ENCODE data around the gene THOC2. TPM values are rescaled to one million over a fixed set of nuclear protein-coding genes. Genes with fewer than 3 reads are reported as not detected.
"Not testable (repeated sequence)": the region's sequence is repeated elsewhere in the genome, so short reads cannot be mapped to it uniquely, and the experiment has no call there.

Gene THOC2
- total RNA-seq, 2 donors from 2014 or later: 103 to 123 TPM

DNA sequence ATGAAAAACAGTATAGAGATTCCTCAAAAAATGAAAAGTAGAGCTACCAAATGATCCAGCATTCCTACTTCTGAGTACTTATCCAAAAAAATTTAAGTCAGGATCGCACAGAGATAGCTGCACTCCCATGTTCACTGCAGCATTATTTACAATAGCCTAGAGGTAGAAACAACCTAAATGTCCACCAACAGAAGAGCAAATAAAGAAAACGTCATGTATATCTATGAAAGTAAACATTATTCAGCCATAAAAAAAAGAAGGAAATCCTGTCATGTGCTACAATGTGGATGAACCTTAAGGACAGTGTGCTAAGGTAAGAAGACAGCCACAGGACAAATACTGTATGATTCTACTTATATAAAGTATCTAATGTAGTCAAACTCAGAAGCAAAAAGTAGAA is 12.4 kb downstream of the THOC2 start:
- Histone ChIP-seq H3K9me3 (no peaks in the 10 kb centered on the region), H3K27ac (no peak overlapping the region), H3K27me3 (replicated peaks; ENCODE audit: insufficient read depth) (no peaks in the 10 kb centered on the region), H3K4me3 (no peak overlapping the region), H3K4me1 (ENCODE audit: control insufficient read depth in 1 of 2, low read depth in 2 of 2) (no peaks in the 10 kb centered on the region), H3K36me3 (no peaks in the 10 kb centered on the region)
- TF ChIP-seq, protein P1, sequence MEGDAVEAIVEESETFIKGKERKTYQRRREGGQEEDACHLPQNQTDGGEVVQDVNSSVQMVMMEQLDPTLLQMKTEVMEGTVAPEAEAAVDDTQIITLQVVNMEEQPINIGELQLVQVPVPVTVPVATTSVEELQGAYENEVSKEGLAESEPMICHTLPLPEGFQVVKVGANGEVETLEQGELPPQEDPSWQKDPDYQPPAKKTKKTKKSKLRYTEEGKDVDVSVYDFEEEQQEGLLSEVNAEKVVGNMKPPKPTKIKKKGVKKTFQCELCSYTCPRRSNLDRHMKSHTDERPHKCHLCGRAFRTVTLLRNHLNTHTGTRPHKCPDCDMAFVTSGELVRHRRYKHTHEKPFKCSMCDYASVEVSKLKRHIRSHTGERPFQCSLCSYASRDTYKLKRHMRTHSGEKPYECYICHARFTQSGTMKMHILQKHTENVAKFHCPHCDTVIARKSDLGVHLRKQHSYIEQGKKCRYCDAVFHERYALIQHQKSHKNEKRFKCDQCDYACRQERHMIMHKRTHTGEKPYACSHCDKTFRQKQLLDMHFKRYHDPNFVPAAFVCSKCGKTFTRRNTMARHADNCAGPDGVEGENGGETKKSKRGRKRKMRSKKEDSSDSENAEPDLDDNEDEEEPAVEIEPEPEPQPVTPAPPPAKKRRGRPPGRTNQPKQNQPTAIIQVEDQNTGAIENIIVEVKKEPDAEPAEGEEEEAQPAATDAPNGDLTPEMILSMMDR (IDR thresholded peaks at IDR 0.05): no peak
- ATAC-seq (ENCODE audit: insufficient number of reproducible peaks, low FRiP score, low read depth) (no peak), DNase-seq (ENCODE audit: low spot score) (no peak)

DNA sequence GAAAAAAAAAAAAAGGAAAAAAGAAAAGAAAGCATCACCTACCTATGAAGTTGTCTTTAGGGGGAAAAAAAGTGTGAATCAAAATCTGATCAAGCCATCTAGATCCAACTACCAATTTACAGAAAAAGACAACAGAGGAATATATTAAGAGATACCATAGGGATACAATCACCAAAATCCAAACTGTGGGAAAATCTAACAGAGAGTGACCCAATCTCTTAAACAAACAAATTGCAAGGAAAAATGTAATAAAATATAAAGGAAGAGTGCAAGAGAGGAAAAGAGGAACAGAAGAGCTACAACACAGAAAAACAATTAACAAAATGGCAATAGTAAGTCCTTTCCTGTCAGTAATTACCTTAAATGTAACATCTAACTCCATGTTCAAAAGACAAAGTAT is 19.0 kb downstream of the THOC2 start:
- Histone ChIP-seq H3K27ac (no peak overlapping the region), H3K27me3 (replicated peaks; ENCODE audit: insufficient read depth) (no peaks in the 10 kb centered on the region), H3K4me1 (ENCODE audit: control insufficient read depth in 1 of 2, low read depth in 2 of 2) (no peaks in the 10 kb centered on the region), H3K36me3 (no peaks in the 10 kb centered on the region), H3K9me3 (no peaks in the 10 kb centered on the region), H3K4me3 (no peak overlapping the region)
- TF ChIP-seq, protein P1 (IDR thresholded peaks at IDR 0.05): no peak
- ATAC-seq (ENCODE audit: insufficient number of reproducible peaks, low FRiP score, low read depth) (no peak), DNase-seq (ENCODE audit: low spot score) (no peak)

DNA sequence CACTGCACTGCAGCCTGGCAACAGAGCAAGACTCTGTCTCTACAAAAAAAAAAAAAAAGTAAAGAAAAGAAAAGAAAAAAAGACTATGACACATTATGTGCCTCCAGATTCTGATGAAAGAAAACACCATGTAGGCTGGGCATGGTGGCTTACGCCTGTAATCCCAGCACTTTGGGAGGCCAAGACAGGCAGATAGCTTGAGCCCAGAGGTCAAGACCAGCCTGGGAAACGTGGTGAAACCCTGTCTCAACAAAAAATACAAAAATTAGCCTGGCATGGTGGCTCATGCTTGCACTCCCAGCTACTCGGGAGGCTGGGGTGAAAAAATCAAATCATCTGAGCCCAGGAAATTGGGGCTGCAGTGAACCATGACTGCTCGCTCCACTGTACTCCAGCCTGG is 19.4 kb downstream of the THOC2 start:
- DNase-seq (ENCODE audit: low spot score) (no peak), ATAC-seq (ENCODE audit: insufficient number of reproducible peaks, low FRiP score, low read depth) (no peak)
- TF ChIP-seq, protein P1 (IDR thresholded peaks at IDR 0.05): no peak
- no peak overlapping the region for H3K27ac ChIP-seq
- no peaks in the 10 kb centered on the region for H3K36me3 ChIP-seq
- H3K4me1 ChIP-seq (ENCODE audit: control insufficient read depth in 1 of 2, low read depth in 2 of 2): no peaks in the 10 kb centered on the region
- H3K27me3 ChIP-seq (replicated peaks; ENCODE audit: insufficient read depth): no peaks in the 10 kb centered on the region
- H3K4me3 ChIP-seq: no peak overlapping the region
- H3K9me3 ChIP-seq: no peaks in the 10 kb centered on the region

DNA sequence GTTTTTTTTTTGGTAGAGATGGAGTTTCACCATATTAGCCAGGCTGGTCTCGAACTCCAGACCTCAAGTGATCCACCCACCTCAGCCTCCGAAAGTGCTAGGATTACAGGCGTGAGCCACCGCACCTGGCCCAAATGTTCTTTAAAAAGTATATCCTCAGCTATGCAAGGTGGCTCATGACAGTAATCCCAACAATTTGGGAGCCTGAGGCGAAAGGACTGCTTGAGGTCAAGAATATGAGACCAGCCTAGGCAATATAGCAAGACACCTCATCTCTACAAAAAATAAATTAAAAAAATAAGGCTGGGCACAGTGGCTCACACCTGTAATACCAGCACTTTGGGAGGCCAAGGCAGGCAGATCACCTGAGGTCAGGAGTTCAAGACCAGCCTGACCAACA is 21.7 kb downstream of the THOC2 start:
- H3K4me3 ChIP-seq; H3K27ac ChIP-seq; H3K9me3 ChIP-seq; ATAC-seq (ENCODE audit: insufficient number of reproducible peaks, low FRiP score, low read depth); H3K4me1 ChIP-seq (ENCODE audit: control insufficient read depth in 1 of 2, low read depth in 2 of 2); H3K27me3 ChIP-seq (replicated peaks; ENCODE audit: insufficient read depth); H3K36me3 ChIP-seq; DNase-seq (ENCODE audit: low spot score): not testable (repeated sequence)

DNA sequence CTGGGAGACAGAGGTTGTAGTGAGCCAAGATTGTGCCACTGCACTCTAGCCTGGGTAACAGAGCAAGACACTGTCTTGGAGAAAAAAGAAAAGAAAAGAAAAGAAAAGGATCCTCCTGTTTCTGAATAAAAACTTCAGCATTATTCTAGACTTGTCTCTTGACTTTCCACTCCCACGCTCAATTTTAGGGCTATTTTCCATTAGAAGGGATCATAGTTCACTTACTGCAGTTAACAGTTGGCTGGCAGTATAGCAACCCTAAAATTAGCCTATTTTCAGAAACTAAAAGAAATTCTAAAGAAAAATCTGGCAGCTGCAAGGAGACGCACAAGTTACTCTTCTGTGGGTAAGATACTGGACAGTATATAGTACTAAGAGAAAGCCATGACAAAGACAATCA is 28.1 kb downstream of the THOC2 start:
- TF ChIP-seq, protein P1 (IDR thresholded peaks at IDR 0.05): no peak
- Histone ChIP-seq H3K27me3 (replicated peaks; ENCODE audit: insufficient read depth) (no peaks in the 10 kb centered on the region), H3K27ac (peak overlapping the region in 1 of 2 donors; percentile 41), H3K9me3 (no peaks in the 10 kb centered on the region), H3K36me3 (no peaks in the 10 kb centered on the region), H3K4me3 (no peak overlapping the region), H3K4me1 (ENCODE audit: control insufficient read depth in 1 of 2, low read depth in 2 of 2) (peaks cover 0 to 20% of the 10 kb centered on the region in 2 donors)
- DNase-seq (ENCODE audit: low spot score) (no peak), ATAC-seq (ENCODE audit: insufficient number of reproducible peaks, low FRiP score, low read depth) (no peak)

DNA sequence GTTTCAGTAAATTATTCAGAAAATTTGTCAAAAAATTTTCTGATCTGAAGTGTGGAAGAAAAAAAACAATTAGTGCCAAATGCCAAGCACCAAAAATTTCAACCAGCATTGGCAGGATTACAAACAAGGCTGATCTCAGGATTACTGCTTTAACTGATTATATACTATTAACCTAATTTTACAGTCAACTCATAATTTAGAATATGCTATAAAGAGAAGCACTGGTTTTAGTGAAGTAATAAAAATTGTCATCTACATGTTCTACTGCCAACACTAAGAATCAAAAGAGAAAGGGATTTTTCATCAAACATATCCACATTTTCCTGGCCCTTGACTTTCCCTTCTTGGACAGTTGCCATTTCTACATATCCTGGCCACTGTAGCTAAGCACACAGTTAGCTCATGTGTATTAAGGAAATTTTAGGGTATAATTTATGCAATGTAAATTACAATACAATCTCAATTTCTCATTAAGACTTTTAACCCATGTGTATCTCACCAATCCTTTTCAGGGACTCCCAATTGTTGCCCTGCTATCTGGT is 33.8 kb downstream of the THOC2 start:
- ATAC-seq (ENCODE audit: insufficient number of reproducible peaks, low FRiP score, low read depth) (no peak), DNase-seq (ENCODE audit: low spot score) (no peak)
- H3K4me3 ChIP-seq: no peak overlapping the region
- TF ChIP-seq, protein P1 (IDR thresholded peaks at IDR 0.05): no peak
- no peak overlapping the region for H3K27ac ChIP-seq
- no peaks in the 10 kb centered on the region for H3K27me3 ChIP-seq (replicated peaks; ENCODE audit: insufficient read depth)
- H3K9me3 ChIP-seq: no peaks in the 10 kb centered on the region
- H3K36me3 ChIP-seq: no peaks in the 10 kb centered on the region
- peaks cover 0 to 8% of the 10 kb centered on the region in 2 donors for H3K4me1 ChIP-seq (ENCODE audit: control insufficient read depth in 1 of 2, low read depth in 2 of 2)

Data from thoracic aorta (tissue), 2 donors.